DOHH2 (cell line): ENCODE measurements around the gene PSMD11.

ENCODE experiments used
- EZH2phosphoT487 ChIP-seq: fragments of 200-600 bp; sonication (generic); IDR thresholded peaks from 2 replicates; pipeline ENCODE4 v1.6.1; 2017; ENCODE audit warnings: borderline replicate concordance, mild to moderate bottlenecking, antibody characterized with exemption, low read length, moderate library complexity, mixed read lengths
- TF ChIP-seq, protein P1 (sequence below): fragments of 200-600 bp; sonication (generic); IDR thresholded peaks from one replicate; pipeline ENCODE4 v1.5.1; 2014; ENCODE audit warnings: antibody characterized with exemption, mild to moderate bottlenecking, low read depth, low read length; ENCODE audit not compliant: poor library complexity, severe bottlenecking

DNA sequence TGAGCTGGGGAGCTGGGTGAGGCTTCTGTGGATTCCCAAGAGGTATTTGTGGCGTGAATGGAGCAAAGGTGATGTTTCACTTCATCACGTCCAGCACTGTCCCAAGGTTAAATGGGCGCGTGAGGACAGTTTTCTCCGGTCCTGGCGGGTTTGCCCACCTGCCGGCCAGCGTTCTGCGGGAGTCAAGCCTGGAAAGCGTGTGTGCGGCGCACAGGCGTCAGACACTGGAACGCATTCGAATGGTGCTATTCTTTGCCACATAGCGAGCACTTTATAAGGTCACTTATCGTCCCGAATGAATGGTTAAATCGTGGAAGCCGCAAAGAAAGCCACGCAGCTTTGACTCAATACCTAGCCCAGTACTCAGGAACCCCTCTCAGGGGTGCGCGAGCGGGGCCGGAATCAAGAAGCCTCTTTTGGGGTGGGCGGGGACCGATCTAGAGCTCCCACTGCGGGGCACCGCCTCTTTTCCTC lies 446 bp upstream of the PSMD11 start:
- TF ChIP-seq, protein P1, sequence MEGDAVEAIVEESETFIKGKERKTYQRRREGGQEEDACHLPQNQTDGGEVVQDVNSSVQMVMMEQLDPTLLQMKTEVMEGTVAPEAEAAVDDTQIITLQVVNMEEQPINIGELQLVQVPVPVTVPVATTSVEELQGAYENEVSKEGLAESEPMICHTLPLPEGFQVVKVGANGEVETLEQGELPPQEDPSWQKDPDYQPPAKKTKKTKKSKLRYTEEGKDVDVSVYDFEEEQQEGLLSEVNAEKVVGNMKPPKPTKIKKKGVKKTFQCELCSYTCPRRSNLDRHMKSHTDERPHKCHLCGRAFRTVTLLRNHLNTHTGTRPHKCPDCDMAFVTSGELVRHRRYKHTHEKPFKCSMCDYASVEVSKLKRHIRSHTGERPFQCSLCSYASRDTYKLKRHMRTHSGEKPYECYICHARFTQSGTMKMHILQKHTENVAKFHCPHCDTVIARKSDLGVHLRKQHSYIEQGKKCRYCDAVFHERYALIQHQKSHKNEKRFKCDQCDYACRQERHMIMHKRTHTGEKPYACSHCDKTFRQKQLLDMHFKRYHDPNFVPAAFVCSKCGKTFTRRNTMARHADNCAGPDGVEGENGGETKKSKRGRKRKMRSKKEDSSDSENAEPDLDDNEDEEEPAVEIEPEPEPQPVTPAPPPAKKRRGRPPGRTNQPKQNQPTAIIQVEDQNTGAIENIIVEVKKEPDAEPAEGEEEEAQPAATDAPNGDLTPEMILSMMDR: no peak
- TF ChIP-seq EZH2phosphoT487: no peak
